Measurements from ENCODE around the gene TPCN1.

The TPCN1 gene

GRCh38 chr12:113326775-113327395 lies 105.6 kb downstream of the TPCN1 start:
- no peaks in the 10 kb centered on the region for H3K27me3 ChIP-seq (ENCODE audit: control insufficient read depth, insufficient read depth, low read length)
- no peaks in the 10 kb centered on the region for H3K9me3 ChIP-seq (ENCODE audit: control insufficient read depth, insufficient read depth, low read length)
- DNase-seq (ENCODE audit: low read depth, low spot score) = no peak
- no CpG with 5 or more reads among the region's 4 CpGs for WGBS (ENCODE audit: insufficient coverage, insufficient read length)
- no peaks in the 10 kb centered on the region for H3K4me1 ChIP-seq (ENCODE audit: control insufficient read depth, insufficient read depth, low read length)
- H3K4me3 ChIP-seq (ENCODE audit: low read length) = no peak overlapping the region
- no peaks in the 10 kb centered on the region for H3K36me3 ChIP-seq (ENCODE audit: control insufficient read depth, insufficient read depth, low read length)
- no peak overlapping the region for H3K27ac ChIP-seq (ENCODE audit: low read length)

- no peak overlapping the region for H3K27ac ChIP-seq (ENCODE audit: low read length)
- no peaks in the 10 kb centered on the region for H3K27me3 ChIP-seq (ENCODE audit: control insufficient read depth, insufficient read depth, low read length)
- H3K4me1 ChIP-seq (ENCODE audit: control insufficient read depth, insufficient read depth, low read length) = no peaks in the 10 kb centered on the region; the same call in 1 of the 2 replicates
- no peak for DNase-seq (ENCODE audit: low read depth, low spot score)
- H3K36me3 ChIP-seq (ENCODE audit: control insufficient read depth, insufficient read depth, low read length) = no peaks in the 10 kb centered on the region
- H3K4me3 ChIP-seq (ENCODE audit: low read length) = no peak overlapping the region
- no CpG with 5 or more reads among the region's 5 CpGs for WGBS (ENCODE audit: insufficient coverage, insufficient read length)
- no peaks in the 10 kb centered on the region for H3K9me3 ChIP-seq (ENCODE audit: control insufficient read depth, insufficient read depth, low read length)
These were observed 107.2 kb downstream of the TPCN1 start for GRCh38 chr12:113328368-113328889.

- H3K36me3 ChIP-seq (ENCODE audit: control insufficient read depth, insufficient read depth, low read length) = no peaks in the 10 kb centered on the region
- H3K27ac ChIP-seq (ENCODE audit: low read length) = no peak overlapping the region
- no peak for DNase-seq (ENCODE audit: low read depth, low spot score)
- no peaks in the 10 kb centered on the region; the same call in 1 of the 2 replicates for H3K27me3 ChIP-seq (ENCODE audit: control insufficient read depth, insufficient read depth, low read length)
- no CpG with 5 or more reads among the region's 9 CpGs for WGBS (ENCODE audit: insufficient coverage, insufficient read length)
- no peaks in the 10 kb centered on the region for H3K9me3 ChIP-seq (ENCODE audit: control insufficient read depth, insufficient read depth, low read length)
- peaks cover 2% of the 10 kb centered on the region; the same call in 1 of the 2 replicates for H3K4me1 ChIP-seq (ENCODE audit: control insufficient read depth, insufficient read depth, low read length)
- no peak overlapping the region for H3K4me3 ChIP-seq (ENCODE audit: low read length)
These were observed 107.9 kb downstream of the TPCN1 start for GRCh38 chr12:113329022-113329790.

GRCh38 chr12:113329791-113330417 lies 108.6 kb downstream of the TPCN1 start:
- no peak for DNase-seq (ENCODE audit: low read depth, low spot score)
- no peak overlapping the region for H3K4me3 ChIP-seq (ENCODE audit: low read length)
- H3K36me3 ChIP-seq (ENCODE audit: control insufficient read depth, insufficient read depth, low read length) = no peaks in the 10 kb centered on the region
- H3K9me3 ChIP-seq (ENCODE audit: control insufficient read depth, insufficient read depth, low read length) = no peaks in the 10 kb centered on the region
- H3K27me3 ChIP-seq (ENCODE audit: control insufficient read depth, insufficient read depth, low read length) = no peaks in the 10 kb centered on the region; the same call in 1 of the 2 replicates
- H3K4me1 ChIP-seq (ENCODE audit: control insufficient read depth, insufficient read depth, low read length) = peaks cover 2% of the 10 kb centered on the region; the same call in 1 of the 2 replicates
- WGBS (ENCODE audit: insufficient coverage, insufficient read length) = no CpG with 5 or more reads among the region's 1 CpG
- no peak overlapping the region for H3K27ac ChIP-seq (ENCODE audit: low read length)

- H3K27me3 ChIP-seq (ENCODE audit: control insufficient read depth, insufficient read depth, low read length) = no peaks in the 10 kb centered on the region; the same call in 1 of the 2 replicates
- H3K4me3 ChIP-seq (ENCODE audit: low read length) = no peak overlapping the region
- H3K27ac ChIP-seq (ENCODE audit: low read length) = no peak overlapping the region
- no peaks in the 10 kb centered on the region for H3K36me3 ChIP-seq (ENCODE audit: control insufficient read depth, insufficient read depth, low read length)
- peaks cover 2% of the 10 kb centered on the region; the same call in 1 of the 2 replicates for H3K4me1 ChIP-seq (ENCODE audit: control insufficient read depth, insufficient read depth, low read length)
- no peak for DNase-seq (ENCODE audit: low read depth, low spot score)
- no CpG with 5 or more reads among the region's 2 CpGs for WGBS (ENCODE audit: insufficient coverage, insufficient read length)
- H3K9me3 ChIP-seq (ENCODE audit: control insufficient read depth, insufficient read depth, low read length) = no peaks in the 10 kb centered on the region
These were observed 109.2 kb downstream of the TPCN1 start for GRCh38 chr12:113330505-113330904.

GRCh38 chr12:113332688-113333417 lies 111.6 kb downstream of the TPCN1 start:
- H3K27me3 ChIP-seq (ENCODE audit: control insufficient read depth, insufficient read depth, low read length) = no peaks in the 10 kb centered on the region; the same call in 1 of the 2 replicates
- peaks cover 2% of the 10 kb centered on the region; the same call in 1 of the 2 replicates for H3K4me1 ChIP-seq (ENCODE audit: control insufficient read depth, insufficient read depth, low read length)
- no peak overlapping the region for H3K4me3 ChIP-seq (ENCODE audit: low read length)
- no peaks in the 10 kb centered on the region for H3K9me3 ChIP-seq (ENCODE audit: control insufficient read depth, insufficient read depth, low read length)
- no CpG with 5 or more reads among the region's 17 CpGs for WGBS (ENCODE audit: insufficient coverage, insufficient read length)
- H3K36me3 ChIP-seq (ENCODE audit: control insufficient read depth, insufficient read depth, low read length) = no peaks in the 10 kb centered on the region
- DNase-seq (ENCODE audit: low read depth, low spot score) = no peak
- H3K27ac ChIP-seq (ENCODE audit: low read length) = no peak overlapping the region

- no peaks in the 10 kb centered on the region; the same call in 1 of the 2 replicates for H3K27me3 ChIP-seq (ENCODE audit: control insufficient read depth, insufficient read depth, low read length)
- no CpG with 5 or more reads among the region's 5 CpGs for WGBS (ENCODE audit: insufficient coverage, insufficient read length)
- no peak overlapping the region for H3K27ac ChIP-seq (ENCODE audit: low read length)
- no peaks in the 10 kb centered on the region for H3K36me3 ChIP-seq (ENCODE audit: control insufficient read depth, insufficient read depth, low read length)
- no peaks in the 10 kb centered on the region for H3K9me3 ChIP-seq (ENCODE audit: control insufficient read depth, insufficient read depth, low read length)
- DNase-seq (ENCODE audit: low read depth, low spot score) = no peak
- H3K4me1 ChIP-seq (ENCODE audit: control insufficient read depth, insufficient read depth, low read length) = peaks cover 2% of the 10 kb centered on the region; the same call in 1 of the 2 replicates
- H3K4me3 ChIP-seq (ENCODE audit: low read length) = no peak overlapping the region
These were observed 112.1 kb downstream of the TPCN1 start for GRCh38 chr12:113333418-113333750.

GRCh38 chr12:113333877-113334785 lies 112.9 kb downstream of the TPCN1 start:
- no CpG with 5 or more reads among the region's 27 CpGs for WGBS (ENCODE audit: insufficient coverage, insufficient read length)
- no peaks in the 10 kb centered on the region for H3K9me3 ChIP-seq (ENCODE audit: control insufficient read depth, insufficient read depth, low read length)
- no peak for DNase-seq (ENCODE audit: low read depth, low spot score)

GRCh38 chr12:113334786-113335539 lies 113.7 kb downstream of the TPCN1 start, which contains the start of gene SLC8B1:
TSS of gene SLC8B1 (minus strand) at chr12:113335109. CDS start at chr12:113332878, 2,231 bp downstream.
- Histone ChIP-seq H3K36me3 (ENCODE audit: control insufficient read depth, insufficient read depth, low read length) (no peaks in the 10 kb centered on the region), H3K27me3 (ENCODE audit: control insufficient read depth, insufficient read depth, low read length) (no peaks in the 10 kb centered on the region; the same call in 1 of the 2 replicates), H3K9me3 (ENCODE audit: control insufficient read depth, insufficient read depth, low read length) (no peaks in the 10 kb centered on the region), H3K27ac (ENCODE audit: low read length) (no peak within 1 kb of the TSS), H3K4me3 (ENCODE audit: low read length) (peak within 1 kb of the TSS; percentile 57; the same call in 1 of the 2 replicates), H3K4me1 (ENCODE audit: control insufficient read depth, insufficient read depth, low read length) (peaks cover 2% of the 10 kb centered on the region; the same call in 1 of the 2 replicates)
- no peak for DNase-seq (ENCODE audit: low read depth, low spot score)
- no CpG with 5 or more reads among the region's 62 CpGs for WGBS (ENCODE audit: insufficient coverage, insufficient read length)

More at GRCh38 chr12:113333877-113334785, 112.9 kb downstream of the TPCN1 start:
- peak overlapping the region; percentile 57; the same call in 1 of the 2 replicates for H3K4me3 ChIP-seq (ENCODE audit: low read length)
- H3K4me1 ChIP-seq (ENCODE audit: control insufficient read depth, insufficient read depth, low read length) = peaks cover 2% of the 10 kb centered on the region; the same call in 1 of the 2 replicates
- no peak overlapping the region for H3K27ac ChIP-seq (ENCODE audit: low read length)
- no peaks in the 10 kb centered on the region; the same call in 1 of the 2 replicates for H3K27me3 ChIP-seq (ENCODE audit: control insufficient read depth, insufficient read depth, low read length)
- no peaks in the 10 kb centered on the region for H3K36me3 ChIP-seq (ENCODE audit: control insufficient read depth, insufficient read depth, low read length)

Measured in iPS DF 6.9 (cell line).